K562 (cell line): ENCODE data around the gene SLC1A5. TPM values are rescaled to one million over a fixed set of nuclear protein-coding genes. Genes with fewer than 3 reads are reported as not detected.

Source experiments
- FOXJ2 ChIP-seq: fragments of 200-800 bp; sonication (Bioruptor generic); IDR thresholded peaks from 2 replicates; pipeline ENCODE4 v1.6.1; 2016; ENCODE audit warnings: missing genetic modification characterization, missing compliant biosample characterization
- HDAC2 ChIP-seq: fragments of 450-650 bp; IDR thresholded peaks from 2 replicates; pipeline ENCODE4 v1.6.1; 2016; ENCODE audit warnings: mild to moderate bottlenecking
- JUND ChIP-seq, 2 experiments: IDR thresholded peaks; 2 replicates in 1 of 2; 3 replicates in 1 of 2; pipeline ENCODE4 v1.6.1; 2011; ENCODE audit warnings: borderline replicate concordance in 2 of 2, low read depth in 2 of 2, low read length in 2 of 2, improper control_type of control experiment in 1 of 2, missing biosample characterization in 1 of 2, missing genetic modification characterization in 1 of 2, missing genetic modification reagents in 1 of 2
- MTA1 ChIP-seq: fragments of 450-650 bp; IDR thresholded peaks from 2 replicates; pipeline ENCODE4 v1.6.1; 2017; ENCODE audit warnings: borderline replicate concordance
- MTF1 ChIP-seq: fragments of 250-450 bp; sonication (Bioruptor Pico); IDR thresholded peaks from 2 replicates; pipeline ENCODE4 v1.9.0; 2021; ENCODE audit warnings: moderate library complexity, mild to moderate bottlenecking, inconsistent platforms, borderline replicate concordance
- NFE2 ChIP-seq: IDR thresholded peaks from 2 replicates; pipeline ENCODE4 v1.6.1; 2014; ENCODE audit warnings: antibody characterized with exemption, low read depth
- RAD51 ChIP-seq: fragments of 450-650 bp; IDR thresholded peaks from 2 replicates; pipeline ENCODE4 v1.7.1; 2016; ENCODE audit warnings: low read depth, mild to moderate bottlenecking, borderline replicate concordance
- RCOR1 ChIP-seq, 2 experiments: IDR thresholded peaks; 2 replicates each; pipeline ENCODE4 v1.6.1; 2012; ENCODE audit warnings: low read depth in 2 of 2, low read length in 2 of 2, borderline replicate concordance in 1 of 2, improper control_type of control experiment in 1 of 2
- SAFB2 ChIP-seq: fragments of 200-400 bp; formaldehyde crosslinking; IDR thresholded peaks from 2 replicates; pipeline ENCODE4 v1.6.1; 2018; ENCODE audit warnings: borderline replicate concordance, low read length, low read depth, moderate library complexity; ENCODE audit not compliant: severe bottlenecking
- TFAP4 ChIP-seq: sonication (generic); formaldehyde crosslinking; IDR thresholded peaks from 2 replicates; pipeline ENCODE4 v1.8.0; 2022; ENCODE audit warnings: missing genetic modification reagents, mild to moderate bottlenecking, moderate library complexity, borderline replicate concordance
- ZNF24 ChIP-seq: fragments of 450-650 bp; IDR thresholded peaks from 2 replicates; pipeline ENCODE4 v1.6.1; 2016
- polyA plus RNA-seq, 8 experiments: library from polyadenylated mRNA; depleted of rRNA in 4 of 8; stranded (reverse) in 5 of 8; unstranded in 3 of 8; fragments of >200 nt; fragmentation: Nextera tagmentation in 2 of 8; fragmentation: Illumina TruSeq in 1 of 8; extraction: Ambion mirVana in 2 of 8; extraction: Trizol in 1 of 8; gene quantifications; 2 replicates each; pipeline versions ENCODE4 v1.2.1 to v1.2.3, GENCODE V29; 2011 to 2014; ENCODE audit warnings: inconsistent platforms in 1 of 8, missing spikeins in 1 of 8
- total RNA-seq, 7 experiments: library from RNA; depleted of rRNA in 6 of 7; stranded (reverse); fragments of >200 nt in 6 of 7; fragmentation: Illumina TruSeq in 2 of 7; extraction: Trizol in 2 of 7; gene quantifications; 2 replicates each; pipeline versions ENCODE4 v1.2.1 to v1.2.3, GENCODE V29; 2011 to 2021; ENCODE audit warnings: low replicate concordance in 1 of 7
- TF ChIP-seq, protein P1 (sequence below), 2 experiments: fragments of 450-650 bp; formaldehyde crosslinking in 1 of 2; IDR thresholded peaks; 2 replicates each; pipeline versions ENCODE4 v1.4.0 to v1.6.1; 2014 to 2020; ENCODE audit warnings: mild to moderate bottlenecking in 2 of 2, borderline replicate concordance in 1 of 2, low read depth in 1 of 2
- TF ChIP-seq, protein P2 (sequence below): fragments of 450-650 bp; formaldehyde crosslinking; IDR thresholded peaks from 2 replicates; pipeline ENCODE4 v1.4.0; 2020; ENCODE audit warnings: mild to moderate bottlenecking, mixed read lengths
- TF ChIP-seq, protein P3 (sequence below): sonication (generic); formaldehyde crosslinking; IDR thresholded peaks from 2 replicates; pipeline ENCODE4 v1.8.0; 2022; ENCODE audit warnings: missing genetic modification reagents, mild to moderate bottlenecking, borderline replicate concordance

SLC1A5 gene
- total and polyA plus RNA-seq, 9 of the 15 experiments (the other 6 are each of a cell fraction or from before 2014, with no cell fraction given), result 31.2 to 417 (median 134) TPM

DNA sequence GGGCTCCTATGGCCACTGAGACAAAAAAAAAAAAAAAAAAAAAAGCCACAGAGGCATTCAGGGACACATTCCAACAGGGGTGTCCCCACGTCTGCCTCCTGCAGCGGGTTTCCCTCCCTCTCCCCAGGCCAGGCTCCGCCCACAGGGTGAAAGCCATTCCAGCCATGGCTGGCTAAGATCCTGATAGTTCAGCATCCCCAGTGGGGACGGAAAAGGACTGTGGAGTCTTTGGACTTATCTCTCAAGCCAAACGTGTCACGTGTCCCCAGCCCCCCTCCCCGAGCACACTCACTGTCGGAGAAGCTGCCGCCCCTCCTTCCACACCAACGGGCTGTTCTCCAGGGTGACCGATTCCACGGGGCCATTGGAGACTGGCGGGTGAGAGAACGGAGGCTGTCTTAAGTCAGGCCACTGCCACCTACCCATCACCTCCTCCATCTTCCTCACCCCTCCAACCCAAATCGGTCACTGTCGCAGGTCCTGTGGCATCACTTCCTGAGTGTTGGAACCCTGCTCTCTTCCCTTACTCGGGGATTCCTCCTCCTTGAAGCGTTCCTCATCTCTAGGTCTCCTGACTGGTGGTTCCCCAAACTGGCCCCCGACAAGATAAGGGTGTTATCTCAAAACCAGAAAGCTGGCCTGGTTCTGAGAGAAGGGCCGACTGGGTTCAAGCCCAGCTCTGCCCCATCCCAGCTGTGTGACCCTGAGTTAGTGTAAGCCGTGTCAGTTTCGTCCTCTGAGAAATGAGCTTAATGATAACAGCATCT, 51.7 kb downstream of the SLC1A5 start (continued):
- TF ChIP-seq, protein P1, sequence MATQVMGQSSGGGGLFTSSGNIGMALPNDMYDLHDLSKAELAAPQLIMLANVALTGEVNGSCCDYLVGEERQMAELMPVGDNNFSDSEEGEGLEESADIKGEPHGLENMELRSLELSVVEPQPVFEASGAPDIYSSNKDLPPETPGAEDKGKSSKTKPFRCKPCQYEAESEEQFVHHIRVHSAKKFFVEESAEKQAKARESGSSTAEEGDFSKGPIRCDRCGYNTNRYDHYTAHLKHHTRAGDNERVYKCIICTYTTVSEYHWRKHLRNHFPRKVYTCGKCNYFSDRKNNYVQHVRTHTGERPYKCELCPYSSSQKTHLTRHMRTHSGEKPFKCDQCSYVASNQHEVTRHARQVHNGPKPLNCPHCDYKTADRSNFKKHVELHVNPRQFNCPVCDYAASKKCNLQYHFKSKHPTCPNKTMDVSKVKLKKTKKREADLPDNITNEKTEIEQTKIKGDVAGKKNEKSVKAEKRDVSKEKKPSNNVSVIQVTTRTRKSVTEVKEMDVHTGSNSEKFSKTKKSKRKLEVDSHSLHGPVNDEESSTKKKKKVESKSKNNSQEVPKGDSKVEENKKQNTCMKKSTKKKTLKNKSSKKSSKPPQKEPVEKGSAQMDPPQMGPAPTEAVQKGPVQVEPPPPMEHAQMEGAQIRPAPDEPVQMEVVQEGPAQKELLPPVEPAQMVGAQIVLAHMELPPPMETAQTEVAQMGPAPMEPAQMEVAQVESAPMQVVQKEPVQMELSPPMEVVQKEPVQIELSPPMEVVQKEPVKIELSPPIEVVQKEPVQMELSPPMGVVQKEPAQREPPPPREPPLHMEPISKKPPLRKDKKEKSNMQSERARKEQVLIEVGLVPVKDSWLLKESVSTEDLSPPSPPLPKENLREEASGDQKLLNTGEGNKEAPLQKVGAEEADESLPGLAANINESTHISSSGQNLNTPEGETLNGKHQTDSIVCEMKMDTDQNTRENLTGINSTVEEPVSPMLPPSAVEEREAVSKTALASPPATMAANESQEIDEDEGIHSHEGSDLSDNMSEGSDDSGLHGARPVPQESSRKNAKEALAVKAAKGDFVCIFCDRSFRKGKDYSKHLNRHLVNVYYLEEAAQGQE (IDR thresholded peaks at IDR 0.05; ENCODE audit: borderline replicate concordance), result peak; percentile 90
- TF ChIP-seq, protein P1 (CRISPR knock-in tag; IDR thresholded peaks at IDR 0.05; ENCODE audit: low read depth), result peak; percentile 69; the same call in 1 of the 2 replicates
- TF ChIP-seq, protein P2, sequence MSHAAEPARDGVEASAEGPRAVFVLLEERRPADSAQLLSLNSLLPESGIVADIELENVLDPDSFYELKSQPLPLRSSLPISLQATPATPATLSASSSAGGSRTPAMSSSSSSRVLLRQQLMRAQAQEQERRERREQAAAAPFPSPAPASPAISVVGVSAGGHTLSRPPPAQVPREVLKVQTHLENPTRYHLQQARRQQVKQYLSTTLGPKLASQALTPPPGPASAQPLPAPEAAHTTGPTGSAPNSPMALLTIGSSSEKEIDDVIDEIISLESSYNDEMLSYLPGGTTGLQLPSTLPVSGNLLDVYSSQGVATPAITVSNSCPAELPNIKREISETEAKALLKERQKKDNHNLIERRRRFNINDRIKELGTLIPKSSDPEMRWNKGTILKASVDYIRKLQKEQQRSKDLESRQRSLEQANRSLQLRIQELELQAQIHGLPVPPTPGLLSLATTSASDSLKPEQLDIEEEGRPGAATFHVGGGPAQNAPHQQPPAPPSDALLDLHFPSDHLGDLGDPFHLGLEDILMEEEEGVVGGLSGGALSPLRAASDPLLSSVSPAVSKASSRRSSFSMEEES (CRISPR knock-in tag), result peak; percentile 92
- TF ChIP-seq, protein P3, sequence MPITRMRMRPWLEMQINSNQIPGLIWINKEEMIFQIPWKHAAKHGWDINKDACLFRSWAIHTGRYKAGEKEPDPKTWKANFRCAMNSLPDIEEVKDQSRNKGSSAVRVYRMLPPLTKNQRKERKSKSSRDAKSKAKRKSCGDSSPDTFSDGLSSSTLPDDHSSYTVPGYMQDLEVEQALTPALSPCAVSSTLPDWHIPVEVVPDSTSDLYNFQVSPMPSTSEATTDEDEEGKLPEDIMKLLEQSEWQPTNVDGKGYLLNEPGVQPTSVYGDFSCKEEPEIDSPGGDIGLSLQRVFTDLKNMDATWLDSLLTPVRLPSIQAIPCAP, result no peak
- TF ChIP-seq JUND (IDR thresholded peaks at IDR 0.05; ENCODE audit: borderline replicate concordance, low read depth, low read length) (peak; percentile 25; the same call in 1 of the 2 replicates), JUND (tag; IDR thresholded peaks at IDR 0.05; ENCODE audit: borderline replicate concordance, low read depth, low read length) (peak; percentile 36; the same call in 1 of the 3 replicates), NFE2 (no peak), RCOR1 (IDR thresholded peaks at IDR 0.05; ENCODE audit: borderline replicate concordance in 1 of 2, low read depth in 2 of 2, low read length in 2 of 2) (peak in 1 of 2 experiments; percentile 47; a peak in 2 of 4 replicates), RAD51 (peak; percentile 94), MTF1 (CRISPR knock-in tag) (no peak), FOXJ2 (no peak), TFAP4 (peak; percentile 61; the same call in 1 of the 2 replicates), SAFB2 (no peak), ZNF24 (no peak), MTA1 (peak; percentile 80; the same call in 1 of the 2 replicates), HDAC2 (peak; percentile 73; the same call in 1 of the 2 replicates)
